Posterior vena cava (tissue), 2 donors: ENCODE measurements around the gene OR8G1. TPM values are rescaled to one million over a fixed set of nuclear protein-coding genes. Genes with fewer than 3 reads are reported as not detected.

Source experiments
- total RNA-seq, 2 donors: library from RNA; stranded (reverse); fragmentation: NEBNext Ultra II Directional; extraction: Animal tissue kit (Norgen Biotek cat#: 25700); gene quantifications; one replicate each; pipeline ENCODE4 v1.2.1, GENCODE V29; 2021
- donor health status: DM: yes; HTN: yes; CAD: no.
- donor health status: DM: yes; HTN: yes; CAD: no.

Gene OR8G1
- total RNA-seq, 2 donors from 2014 or later = not detected

Other genes with a start within 250 kb of the OR8G1 start
- gene OR10G6, start 245.9 kb upstream of the OR8G1 start, total RNA-seq = not detected
- gene OR10G4, start 228.1 kb upstream of the OR8G1 start, total RNA-seq = not detected
- not detected for gene OR10G9, start 218.1 kb upstream of the OR8G1 start, total RNA-seq
- not detected for gene OR10G8, start 214.3 kb upstream of the OR8G1 start, total RNA-seq
- not detected for gene OR10G7, start 199.8 kb upstream of the OR8G1 start, total RNA-seq
- gene VWA5A, start 125.6 kb upstream of the OR8G1 start, total RNA-seq = 10 to 100 TPM; 15.1 to 22.0 TPM
- gene OR10D3, start 57.8 kb upstream of the OR8G1 start, total RNA-seq = not detected
- not detected for gene OR8G5, start 15.3 kb downstream of the OR8G1 start, total RNA-seq
- gene OR8D1, start 72.9 kb downstream of the OR8G1 start, total RNA-seq = not detected
- not detected for gene OR8D2, start 79.1 kb downstream of the OR8G1 start, total RNA-seq
- gene OR8B2, start 143.4 kb downstream of the OR8G1 start, total RNA-seq = not detected
- gene OR8B3, start 157.9 kb downstream of the OR8G1 start, total RNA-seq = not detected
- gene OR8B4, start 183.8 kb downstream of the OR8G1 start, total RNA-seq = not detected
- gene OR8B8, start 204.6 kb downstream of the OR8G1 start, total RNA-seq = not detected